GM19463 (cell line): ENCODE measurements around the gene IL1RAPL2.
"Not testable (repeated sequence)": the region's sequence is repeated elsewhere in the genome, so short reads cannot be mapped to it uniquely, and the experiment has no call there.

Source experiments
- ATAC-seq: cut with Tn5 transposase; IDR thresholded peaks from one replicate; pipeline ENCODE4 v1.9.1; 2021; ENCODE audit warnings: mild to moderate bottlenecking, moderate library complexity; ENCODE audit not compliant: unreplicated experiment

Gene IL1RAPL2

GRCh38 chrX:105753411-105753810 lies 1187.4 kb downstream of the IL1RAPL2 start:
- no peak for ATAC-seq

DNA sequence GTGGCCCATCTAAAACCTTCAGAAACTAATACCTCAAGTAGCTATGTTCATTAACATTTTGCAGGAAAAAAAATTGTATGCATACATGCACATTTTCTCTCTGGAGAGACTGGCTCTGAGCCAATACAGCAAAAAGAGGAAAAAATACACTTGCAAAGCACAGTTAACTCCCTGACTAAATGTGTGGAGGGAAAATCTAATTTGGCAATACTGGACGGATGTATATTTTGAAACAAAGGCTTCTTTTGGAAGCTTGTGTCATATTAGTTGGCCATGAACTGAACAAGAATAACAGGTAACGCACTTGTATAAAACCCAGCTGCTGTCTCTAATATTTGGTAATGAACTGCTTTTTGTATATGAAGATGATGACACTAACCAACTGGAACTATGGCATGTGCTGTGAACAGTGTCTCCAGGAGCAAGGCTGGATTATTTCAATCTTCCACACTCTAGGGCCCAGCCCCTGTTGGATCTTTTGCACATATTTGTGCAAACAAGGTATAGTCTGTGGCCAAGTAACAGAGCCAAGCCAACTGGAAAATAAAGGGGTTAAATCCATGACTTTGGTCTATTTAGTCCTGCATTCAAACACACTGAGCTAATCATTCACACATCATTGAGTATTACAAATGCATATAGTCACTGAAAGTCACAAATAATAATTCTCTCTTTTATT lies 1188.4 kb downstream of the IL1RAPL2 start:
- no peak for ATAC-seq

DNA sequence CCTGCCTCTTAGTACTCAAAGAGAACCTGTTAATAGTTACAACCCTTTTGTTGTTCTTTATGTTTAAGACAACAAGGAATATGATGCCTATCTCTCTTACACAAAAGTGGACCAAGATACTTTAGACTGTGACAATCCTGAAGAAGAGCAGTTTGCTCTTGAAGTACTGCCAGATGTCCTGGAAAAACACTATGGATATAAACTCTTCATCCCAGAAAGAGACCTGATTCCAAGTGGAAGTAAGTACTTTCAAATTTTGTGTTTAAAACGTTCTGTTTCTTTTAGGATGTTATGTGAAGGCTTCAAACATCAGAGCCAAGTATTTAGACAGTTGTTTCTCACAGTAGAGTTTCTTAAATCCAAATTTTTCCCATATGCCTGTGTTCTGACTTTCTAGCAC lies 1189.1 kb downstream of the IL1RAPL2 start:
- no peak for ATAC-seq

- no peak for ATAC-seq
Measured at GRCh38 chrX:105758754-105759153, 1192.8 kb downstream of the IL1RAPL2 start.

DNA sequence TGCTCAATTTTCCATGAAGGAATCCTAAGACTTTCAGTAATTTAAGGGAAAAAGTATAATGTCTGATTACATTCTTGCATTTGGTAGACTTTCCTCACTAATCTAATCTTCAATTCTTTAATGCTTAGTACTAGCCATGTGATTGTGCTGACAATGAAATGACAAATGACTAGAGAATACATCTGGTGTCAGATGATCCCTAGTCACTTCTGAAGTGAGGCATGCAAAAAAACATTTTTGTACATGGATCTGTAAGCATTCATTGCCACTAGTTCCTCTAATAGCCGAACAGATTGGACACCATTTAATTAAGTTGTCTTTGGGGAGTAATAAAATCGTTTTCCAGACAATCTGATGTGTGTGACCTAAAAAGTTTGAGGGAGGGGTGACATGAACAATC lies 1193.6 kb downstream of the IL1RAPL2 start:
- ATAC-seq: no peak

GRCh38 chrX:105765691-105766090 lies 1199.7 kb downstream of the IL1RAPL2 start:
- no peak for ATAC-seq

DNA sequence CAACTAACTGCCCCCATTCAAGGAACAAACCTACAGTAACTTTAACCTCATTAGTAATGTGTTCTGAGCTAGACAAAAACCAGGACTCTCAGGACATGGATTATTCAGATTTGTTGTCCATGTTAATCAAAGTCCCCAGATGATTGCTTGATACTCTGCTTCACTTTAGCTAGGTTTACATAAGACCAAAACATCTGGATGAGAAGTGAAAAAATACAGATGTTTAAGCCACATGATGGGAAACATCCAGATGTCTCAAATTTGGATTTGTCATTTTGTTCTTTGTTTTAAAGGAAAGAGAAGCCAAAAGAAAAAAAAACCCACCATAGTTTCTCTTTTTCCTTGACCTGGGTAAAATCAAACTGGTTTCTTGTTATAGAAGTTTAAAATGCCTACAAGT lies 1207.8 kb downstream of the IL1RAPL2 start:
- ATAC-seq: no peak

DNA sequence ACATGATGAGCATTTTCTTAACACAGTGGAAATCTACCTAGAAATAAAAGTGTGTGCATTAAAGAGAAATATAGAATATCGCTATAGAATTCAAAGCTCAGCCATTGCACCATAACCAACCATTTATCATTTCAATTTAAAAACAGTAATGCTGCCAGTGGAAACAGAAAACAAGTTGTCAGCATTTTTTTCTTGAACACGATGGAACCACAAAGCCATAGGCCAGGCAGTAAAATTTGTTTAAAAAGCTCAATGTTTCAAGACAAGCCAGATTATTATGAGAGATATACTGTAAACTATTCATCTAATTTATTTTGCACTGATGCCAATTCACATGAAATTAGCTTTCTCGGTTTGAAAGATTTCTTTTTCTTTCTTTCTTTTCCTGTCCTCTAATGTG lies 1209.7 kb downstream of the IL1RAPL2 start:
- ATAC-seq: no peak

DNA sequence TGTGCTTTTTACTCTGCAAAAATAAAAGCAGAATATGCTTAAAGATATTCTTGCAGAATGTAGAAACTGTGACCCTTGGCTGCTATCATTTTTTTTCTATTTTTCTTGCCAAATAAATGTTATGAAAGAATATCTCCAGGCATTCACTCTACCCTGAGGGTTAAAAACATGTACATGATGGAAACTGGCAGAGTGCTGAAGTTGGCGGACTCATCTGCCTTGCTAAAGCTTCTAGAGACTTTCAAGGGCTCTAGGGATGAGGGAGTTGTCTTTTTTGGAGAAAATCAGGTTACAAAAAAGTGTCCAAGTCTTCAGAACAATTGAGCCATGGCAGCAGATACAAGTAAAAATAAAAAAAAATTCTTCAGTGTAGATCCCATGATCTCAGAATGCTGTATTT lies 1215.8 kb downstream of the IL1RAPL2 start:
- ATAC-seq: no peak

- not testable (repeated sequence) for ATAC-seq
Measured at GRCh38 chrX:105796877-105797276, 1230.9 kb downstream of the IL1RAPL2 start.

- no peak for ATAC-seq
Measured at GRCh38 chrX:105803891-105804290, 1237.9 kb downstream of the IL1RAPL2 start.

DNA sequence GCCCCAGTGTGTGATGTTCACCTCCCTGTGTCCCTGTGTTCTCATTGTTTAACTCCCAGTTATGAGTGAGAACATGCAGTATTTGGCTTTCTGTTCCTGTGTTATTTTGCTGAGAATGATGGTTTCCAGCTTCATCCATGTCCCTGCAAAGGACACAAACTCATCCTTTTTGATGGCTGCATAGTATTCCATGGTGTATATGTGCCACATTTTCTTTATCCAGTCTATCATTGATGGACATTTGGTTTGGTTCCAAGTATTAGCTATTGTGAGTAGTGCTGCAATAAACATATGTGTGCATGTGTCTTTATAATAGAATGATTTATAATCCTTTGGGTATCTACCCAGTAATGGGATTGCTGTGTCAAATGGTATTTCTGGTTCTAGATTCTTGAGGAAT lies 1239.7 kb downstream of the IL1RAPL2 start:
- not testable (repeated sequence) for ATAC-seq

GRCh38 chrX:105816517-105816916 lies 1250.5 kb downstream of the IL1RAPL2 start:
- ATAC-seq: no peak
